NCI-H146 treated with DMSO at 0.1 percent for 48 hours (cell line): ENCODE measurements around the gene DNM1L.
A peak's percentile ranks its signal among the peaks of the same experiment; 100 is the strongest.

ENCODE experiments used
- DNase-seq: peaks from one replicate; lab custom pipeline; 2025; ENCODE audit not compliant: unreplicated experiment; lab: John Stamatoyannopoulos, UW

The DNM1L gene

DNA sequence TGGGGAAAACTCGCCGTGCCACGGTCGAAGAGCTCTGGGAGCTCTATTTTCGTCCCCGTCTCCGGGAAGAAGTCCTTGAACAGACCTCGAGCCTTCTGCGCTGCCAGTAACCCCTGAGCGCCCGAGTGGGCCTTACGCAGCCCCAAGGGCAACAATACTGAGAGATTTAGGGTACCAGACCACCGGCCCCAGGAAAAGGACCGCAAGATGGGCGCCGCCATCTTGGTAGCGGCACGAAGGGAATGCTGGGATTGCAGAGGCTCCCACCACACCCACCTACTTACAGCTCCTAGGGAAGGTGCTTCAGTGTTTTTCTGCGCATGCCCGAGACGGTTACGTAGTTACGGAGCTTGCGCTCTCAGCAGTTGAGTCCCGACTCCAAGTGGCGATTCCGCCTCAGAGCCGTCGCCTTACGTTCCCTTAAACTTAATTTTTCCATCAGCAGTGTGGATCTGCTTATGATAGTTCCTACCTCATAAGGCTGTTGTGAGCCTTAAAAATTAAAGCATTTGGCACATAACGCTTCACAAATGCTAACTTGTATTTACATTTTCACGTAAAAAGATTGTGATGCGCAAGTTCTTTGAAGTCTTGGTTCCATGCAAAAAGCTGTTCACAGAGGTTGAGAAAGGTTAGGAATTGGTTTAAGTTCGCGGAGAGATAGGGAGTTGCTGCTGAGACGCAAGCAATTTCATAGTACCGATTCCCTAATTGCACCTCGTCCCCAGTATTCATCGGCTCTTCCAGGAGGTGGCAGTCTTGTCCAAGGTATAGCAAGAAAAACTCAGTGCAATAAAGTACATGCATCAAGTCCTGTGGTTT, 76.8 kb downstream of the DNM1L start, which contains the start of gene YARS2:
Gene YARS2, minus strand, starts transcription at position 244 of the 822 bp plus-strand sequence. Its CDS starts 23 bp downstream, at position 221.
- DNase-seq = peak; percentile 98

DNA sequence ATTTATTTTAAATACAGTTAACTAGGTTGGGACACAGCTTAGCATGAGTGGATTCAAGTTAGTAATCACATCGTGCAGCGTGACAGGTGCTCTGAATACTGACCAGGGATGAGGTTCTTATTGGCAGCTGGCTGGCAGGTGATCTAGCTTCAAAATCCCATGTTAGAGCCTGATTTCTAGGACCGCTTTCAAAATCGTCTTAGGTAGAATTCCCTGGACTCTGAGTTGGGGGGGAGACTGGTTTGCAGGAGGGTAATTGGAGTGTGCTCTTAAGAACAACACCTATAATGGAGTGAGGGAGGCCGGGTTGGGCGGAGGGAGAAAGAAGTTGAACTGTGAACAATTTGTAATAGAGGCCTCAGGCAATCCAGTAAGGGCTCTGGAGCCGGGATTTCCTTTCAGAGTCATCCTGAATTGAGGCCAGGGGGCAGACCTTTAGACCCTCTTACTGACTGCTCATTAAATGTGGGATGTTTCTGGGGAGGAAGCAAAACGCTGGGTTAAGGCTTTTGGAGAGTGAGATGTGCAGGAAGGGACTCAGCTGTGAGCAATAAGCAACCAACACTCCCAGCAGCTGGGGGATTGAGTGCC, 77.5 kb downstream of the DNM1L start:
- peak; percentile 65 for DNase-seq

DNA sequence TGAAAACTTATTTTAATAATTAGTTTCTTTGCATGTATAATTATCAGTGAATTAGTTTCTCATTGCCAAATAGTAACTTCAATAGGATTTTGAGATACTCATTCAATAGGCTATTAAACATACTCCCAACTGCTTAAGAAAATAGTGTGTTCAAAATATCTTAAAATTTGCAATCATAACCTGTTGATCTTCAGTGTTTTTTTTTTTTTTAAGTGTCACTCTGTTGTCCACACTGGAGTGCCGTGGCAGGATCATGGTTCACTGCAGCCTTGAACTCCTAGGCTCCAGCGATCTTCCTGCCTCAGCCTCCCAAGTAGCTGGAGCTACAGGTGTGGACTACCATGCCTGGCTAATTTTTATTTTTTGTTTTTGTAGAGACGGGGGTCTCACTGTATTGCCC, 78.1 kb downstream of the DNM1L start:
- DNase-seq = no peak

DNA sequence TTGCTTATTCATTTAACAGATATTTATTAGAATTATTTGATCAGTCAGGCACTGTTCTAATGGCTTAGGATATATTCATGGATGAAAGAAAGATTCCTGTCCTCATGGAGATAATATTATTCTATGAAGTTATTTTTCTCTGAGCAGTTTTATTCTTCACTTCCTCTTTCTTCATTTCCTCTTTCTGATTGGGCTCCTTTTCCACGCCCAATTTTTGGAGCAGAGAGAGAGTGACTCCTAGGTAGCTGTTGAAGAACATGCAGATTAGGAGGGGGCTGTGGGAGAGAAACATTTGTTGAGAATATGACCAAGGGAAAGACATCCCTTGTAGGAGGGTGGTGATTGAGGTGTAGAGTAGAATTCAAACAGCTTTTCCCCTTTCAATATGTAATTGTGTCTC, 82.6 kb downstream of the DNM1L start:
- DNase-seq = no peak

DNA sequence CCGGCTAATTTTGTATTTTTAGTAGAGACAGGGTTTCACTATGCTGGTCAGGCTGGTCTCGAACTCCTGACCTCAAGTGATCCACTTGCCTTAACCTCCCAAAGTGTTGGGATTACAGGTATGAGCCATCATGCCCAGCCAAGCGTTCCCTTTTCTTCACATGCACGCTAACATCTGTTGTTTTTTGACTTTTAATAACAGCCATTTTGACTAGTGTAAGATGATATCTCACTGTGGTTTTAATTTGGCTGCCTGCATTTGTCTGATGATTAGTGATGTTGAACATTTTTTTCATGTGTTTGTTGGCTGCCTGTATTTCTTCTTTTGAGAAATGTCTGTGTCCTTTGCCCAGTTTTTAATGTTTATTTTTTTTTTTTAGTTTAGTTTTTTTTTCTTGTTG, 86.8 kb downstream of the DNM1L start:
- peak; percentile 6 for DNase-seq

DNA sequence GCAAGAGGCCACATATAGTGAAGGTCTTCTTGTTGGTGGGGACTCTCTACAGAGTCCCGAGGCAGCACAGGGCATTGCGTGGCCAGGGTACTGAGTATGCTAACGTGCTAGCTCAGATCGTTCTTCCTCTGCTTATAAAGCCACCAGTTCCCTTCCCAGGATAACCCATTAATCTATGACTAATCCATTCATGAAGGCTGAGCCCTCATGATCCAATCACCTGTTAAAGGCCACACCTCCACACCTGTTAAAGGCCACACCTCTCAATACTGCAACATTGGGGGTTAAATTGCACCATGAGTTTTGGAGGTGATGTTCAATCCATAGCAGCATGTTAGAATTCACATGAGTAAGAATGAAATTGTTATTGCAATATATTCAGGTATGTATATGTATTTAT, 89.4 kb downstream of the DNM1L start:
- no peak for DNase-seq

DNA sequence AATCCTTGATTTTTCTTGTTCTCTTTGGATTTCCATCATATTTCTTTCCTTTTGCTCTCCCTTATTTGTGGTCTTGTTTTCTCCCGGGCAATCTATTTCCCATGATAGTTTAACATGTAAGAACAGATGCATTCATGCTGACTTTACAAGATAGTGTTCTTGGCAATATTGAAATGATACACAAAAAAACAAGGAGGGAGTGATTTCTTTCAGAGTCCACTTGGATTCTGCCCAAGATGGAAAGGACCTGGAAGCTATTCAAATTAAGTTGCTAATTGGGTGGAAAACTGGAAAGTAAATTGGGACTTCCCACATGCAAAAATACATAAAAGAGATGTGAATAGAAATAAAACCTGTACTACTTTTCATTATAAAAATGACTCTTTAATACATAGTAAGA, 91.0 kb downstream of the DNM1L start:
- no peak for DNase-seq

DNA sequence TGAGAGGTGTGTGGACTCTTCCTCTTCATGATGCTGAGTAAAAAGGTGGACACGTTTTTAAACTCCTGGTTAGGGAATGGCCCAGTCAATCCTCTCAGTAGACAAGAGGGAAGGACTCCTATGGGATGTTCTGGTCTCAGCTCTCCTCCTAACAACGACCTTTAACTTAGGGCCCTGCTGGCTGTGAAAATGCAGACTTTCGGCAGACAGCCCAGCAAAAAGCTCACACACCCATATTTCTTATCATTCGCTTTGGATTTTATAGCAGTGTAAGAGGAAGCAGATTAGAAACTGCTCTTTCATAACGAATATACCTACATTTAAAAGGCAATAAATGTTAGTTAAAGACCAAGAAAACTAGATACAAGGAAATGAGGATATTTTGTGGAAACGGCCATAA, 94.6 kb downstream of the DNM1L start:
- DNase-seq = no peak

DNA sequence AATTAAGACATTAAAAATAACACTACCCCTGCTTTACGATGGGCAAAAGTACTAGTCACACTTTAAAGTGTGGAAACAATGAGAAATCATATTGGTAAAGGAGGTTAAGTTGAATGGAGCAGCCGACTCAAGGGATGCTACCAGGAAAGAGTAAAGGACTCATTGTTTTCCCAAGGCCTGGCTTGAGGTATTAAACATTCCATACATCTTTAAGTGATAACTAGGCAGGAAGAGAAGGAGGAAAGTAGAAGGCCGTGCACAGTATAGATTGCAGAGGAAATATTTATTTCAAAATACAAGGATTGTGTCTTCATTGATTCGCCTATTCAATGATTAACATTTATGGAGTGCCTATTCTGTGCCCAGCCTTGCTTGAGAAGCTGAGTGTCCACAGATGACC, 97.2 kb downstream of the DNM1L start:
- no peak for DNase-seq

DNA sequence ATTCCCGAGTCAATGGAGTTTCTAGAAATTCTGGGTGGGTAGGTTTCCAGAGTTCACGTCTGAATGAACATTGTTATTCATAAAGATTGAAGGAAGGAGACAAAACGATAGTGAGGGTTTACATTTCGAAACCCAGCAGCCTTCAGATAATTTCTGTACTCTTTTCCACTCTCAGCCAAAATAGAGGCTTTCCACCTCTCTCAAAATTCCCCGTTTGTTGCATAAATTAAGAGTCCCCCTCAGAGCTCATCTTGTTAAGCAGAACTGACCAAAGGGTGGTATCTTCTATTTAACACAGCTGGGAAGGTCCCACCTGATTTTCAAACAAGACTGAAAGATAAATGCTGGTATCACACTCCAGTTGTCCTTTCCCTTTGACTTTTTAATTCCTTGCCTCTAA, 98.1 kb downstream of the DNM1L start:
- DNase-seq = no peak

DNA sequence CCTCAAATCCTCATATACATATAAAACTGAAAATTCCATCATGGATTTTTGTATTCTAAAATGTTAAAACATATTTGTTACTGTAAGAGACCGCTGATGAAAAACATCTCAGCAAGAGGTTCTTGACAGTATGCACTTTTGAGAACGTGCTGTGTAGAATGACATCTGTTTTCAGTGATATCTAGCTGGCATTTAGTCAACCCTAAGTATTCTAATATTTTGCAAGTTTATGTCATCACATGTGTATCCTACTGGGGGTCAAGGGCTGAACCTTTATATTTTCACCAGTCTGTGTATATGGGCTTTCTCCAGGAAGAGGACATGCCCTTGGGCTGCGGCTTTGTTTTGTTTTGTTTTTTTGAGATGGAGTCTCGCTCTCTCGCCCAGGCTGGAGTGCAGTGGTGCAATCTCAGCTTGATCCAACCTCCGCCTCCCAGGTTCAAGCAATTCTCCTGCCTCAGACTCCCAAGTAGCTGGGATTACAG, 98.6 kb downstream of the DNM1L start:
- DNase-seq = no peak

DNA sequence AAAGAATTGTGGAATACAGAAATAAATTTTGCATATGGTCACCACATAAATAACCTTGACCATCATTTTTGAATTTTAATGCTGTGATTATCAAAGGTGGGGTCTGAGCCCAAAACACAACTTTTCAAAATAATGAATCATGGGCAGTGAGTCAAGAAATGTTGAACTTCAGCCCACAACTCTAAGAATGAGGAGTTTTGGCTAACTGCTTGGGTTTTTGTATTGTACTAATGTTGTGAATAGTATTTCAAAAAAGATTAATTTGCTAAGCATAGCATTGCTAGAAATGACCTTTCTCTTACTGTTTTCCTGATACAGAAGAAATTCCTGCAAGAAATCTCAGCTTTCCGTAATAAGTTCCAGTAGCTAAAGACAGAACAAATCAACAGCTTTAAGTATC, 101.0 kb downstream of the DNM1L start:
- no peak for DNase-seq

DNA sequence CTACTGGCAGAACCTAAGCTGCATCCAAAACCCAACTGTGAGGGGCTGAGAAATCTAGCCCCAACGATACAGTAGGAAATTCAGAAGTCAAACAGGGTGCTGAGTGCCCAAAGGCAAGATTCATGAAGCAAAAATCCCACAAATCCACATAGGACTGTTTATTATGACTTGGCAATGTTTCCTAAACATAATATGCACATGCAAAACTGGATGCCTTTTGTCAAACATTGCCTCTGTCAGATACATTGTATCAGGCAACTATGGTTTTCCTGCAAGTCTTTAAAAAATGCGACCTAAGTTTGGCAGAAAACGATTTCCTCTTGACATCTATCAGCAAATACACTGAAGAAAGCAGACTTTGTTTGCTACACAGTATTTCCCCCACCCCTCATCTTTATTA, 103.9 kb downstream of the DNM1L start:
- no peak for DNase-seq

DNA sequence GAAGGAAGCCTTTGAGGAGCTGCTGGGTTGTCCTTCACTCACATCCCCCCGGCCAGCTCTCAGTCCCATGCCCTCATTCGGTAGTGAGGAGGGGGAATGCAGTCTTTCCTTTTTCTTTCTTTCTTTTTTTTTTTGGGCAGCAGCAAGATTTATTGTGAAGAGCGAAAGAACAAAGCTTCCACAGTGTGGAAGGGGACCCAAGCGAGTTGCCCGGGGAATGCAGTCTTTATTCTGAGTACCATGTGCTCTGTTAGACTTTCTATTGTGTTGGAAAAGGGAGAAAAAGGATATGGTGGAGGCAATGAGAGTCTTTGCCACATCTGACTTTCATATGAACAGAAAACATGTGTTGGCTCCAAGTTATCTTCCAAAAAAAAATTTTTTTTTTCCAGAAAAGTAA, 106.5 kb downstream of the DNM1L start:
- DNase-seq = no peak

DNA sequence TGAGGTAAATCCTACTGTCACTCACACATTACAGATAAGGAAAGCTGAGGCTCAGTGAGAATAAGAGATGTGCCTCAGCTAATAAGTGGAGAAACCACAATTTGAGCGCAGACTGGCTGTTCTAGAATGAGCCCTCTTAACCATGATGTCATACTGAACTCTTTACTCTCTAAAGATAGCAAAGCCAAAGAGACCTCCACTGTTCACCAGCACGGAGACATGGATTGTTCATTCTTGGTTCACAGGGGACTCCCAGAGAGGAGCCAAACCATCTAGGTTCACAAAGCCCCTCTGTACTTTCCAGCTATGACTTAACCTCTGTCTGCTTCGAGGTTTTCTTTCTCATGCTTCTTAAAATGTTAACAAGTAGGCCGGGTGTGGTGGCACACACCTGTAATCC, 109.3 kb downstream of the DNM1L start:
- no peak for DNase-seq

DNA sequence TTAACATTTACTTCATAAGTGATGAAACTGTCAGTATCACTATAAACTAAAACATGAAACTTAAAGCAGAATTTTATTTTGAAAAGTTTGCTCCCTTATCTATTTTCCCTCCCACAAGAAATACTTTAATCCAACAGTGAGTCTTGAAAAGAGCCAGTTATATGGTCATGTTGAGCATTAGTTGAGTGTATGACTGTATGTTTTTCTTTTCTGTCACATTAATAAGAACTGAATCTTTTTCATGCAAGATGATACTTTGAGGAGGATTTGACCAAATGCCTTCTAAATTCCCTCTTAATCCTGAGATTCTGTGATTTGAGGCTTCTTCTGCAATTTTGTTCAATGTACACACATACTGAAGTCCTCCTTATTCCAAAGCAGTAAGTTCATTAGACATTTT, 110.3 kb downstream of the DNM1L start:
- DNase-seq = no peak

DNA sequence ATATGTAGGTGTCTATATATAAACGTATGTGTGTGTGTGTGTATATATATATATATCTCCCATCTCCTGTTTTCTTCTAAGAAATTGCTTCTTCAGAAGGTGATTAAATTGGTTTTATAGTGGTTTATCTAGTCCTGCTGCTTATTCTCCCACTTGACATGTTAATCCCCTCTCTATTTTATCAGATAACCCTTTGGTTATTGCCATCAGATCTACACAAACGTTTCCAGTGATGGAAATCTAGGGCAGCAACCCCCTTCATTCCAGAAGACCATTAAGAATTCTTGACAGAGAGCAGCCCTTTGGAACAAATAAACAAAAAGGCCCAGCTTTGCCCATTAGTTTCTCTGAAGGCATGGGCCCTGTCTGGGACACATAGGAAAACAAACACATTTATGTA, 110.8 kb downstream of the DNM1L start:
- DNase-seq = no peak

DNA sequence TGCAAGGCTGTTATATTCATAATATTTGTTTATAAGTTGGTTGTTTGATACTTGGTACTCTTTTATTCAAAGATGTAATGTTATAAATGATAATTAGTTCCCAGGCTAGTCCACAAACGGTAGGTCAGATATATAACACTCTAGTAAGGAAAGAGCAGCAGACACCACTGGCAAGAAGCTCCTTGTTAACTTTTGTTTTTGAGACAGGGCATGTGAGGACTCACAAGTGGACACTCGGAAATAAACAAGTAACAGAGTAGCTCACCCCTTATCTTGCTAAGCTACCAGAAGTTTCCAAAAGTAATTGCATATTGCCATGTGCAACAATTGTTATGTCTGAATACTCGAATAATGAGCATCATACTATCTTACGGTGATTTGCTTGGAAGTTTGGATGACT, 115.2 kb downstream of the DNM1L start:
- no peak for DNase-seq
